ENCODE results near the gene TBX15.
"Not testable (repeated sequence)": the region's sequence is repeated elsewhere in the genome, so short reads cannot be mapped to it uniquely, and the experiment has no call there.

The TBX15 gene

DNA sequence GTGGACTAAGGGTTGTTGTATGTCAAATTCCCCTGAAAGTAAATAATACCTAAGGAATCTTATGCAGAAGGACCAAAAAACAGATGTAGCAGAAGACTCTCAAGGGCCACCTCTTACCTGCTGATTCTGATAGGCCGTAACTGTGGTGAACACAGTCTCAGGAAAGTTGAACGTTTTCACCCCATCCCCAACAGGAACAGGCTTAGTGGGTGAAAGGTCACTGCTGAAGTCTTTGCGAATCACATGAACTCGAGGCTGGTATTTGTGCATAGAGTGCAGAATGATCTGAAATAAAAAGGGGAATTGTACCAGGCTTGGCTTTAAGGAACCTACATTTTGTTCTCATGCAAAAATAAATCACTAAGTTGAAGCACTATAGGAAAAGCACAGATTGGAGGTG, 64.8 kb downstream of the TBX15 start:
- DNase-seq = no peak

DNA sequence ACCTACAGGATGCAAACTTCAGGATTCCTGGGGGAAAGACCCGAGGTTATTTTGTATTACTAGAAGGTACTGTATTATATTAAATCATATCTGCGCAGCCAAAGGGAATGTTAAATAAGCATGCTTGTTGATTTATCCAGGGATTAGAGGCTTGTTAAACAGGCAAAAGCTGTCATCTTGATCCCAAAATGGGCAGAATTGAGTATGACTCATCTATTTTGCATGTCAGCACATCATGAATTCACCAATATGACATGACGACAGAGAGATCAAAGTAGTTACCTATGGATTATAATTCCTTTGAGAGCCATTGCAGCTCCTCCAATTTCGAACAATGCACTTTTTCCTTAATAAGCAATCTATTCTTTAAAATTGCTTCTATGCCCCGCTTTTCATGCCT, 66.1 kb downstream of the TBX15 start:
- no peak for DNase-seq

DNA sequence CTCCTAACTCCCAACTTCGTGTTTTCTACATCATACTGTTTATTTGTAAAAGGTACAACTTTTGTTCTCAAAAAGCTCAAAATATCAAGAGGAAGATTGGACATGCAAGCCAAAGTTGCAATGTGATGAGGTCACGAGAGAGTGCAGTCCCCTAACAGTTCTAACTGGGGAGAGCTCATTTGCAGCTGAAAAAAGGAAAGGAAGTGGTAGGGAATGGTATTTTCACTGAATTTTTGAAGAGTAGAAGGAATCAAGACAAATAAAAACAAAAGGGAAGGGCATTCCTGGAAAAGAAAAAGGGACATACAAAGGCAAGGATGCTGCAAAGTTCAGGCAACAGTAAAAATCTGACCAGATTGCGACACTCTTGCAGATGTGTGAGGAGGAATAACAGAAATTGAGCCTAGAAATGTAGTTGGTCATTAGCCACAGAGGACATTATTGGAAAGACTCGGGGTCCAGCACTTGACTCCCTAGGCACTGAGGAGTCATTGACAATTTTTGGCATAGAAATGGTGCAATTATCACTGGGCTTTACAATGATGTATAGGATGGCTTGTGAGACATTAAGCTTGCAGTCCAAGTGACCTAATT, 67.9 kb downstream of the TBX15 start:
- no peak for DNase-seq

DNA sequence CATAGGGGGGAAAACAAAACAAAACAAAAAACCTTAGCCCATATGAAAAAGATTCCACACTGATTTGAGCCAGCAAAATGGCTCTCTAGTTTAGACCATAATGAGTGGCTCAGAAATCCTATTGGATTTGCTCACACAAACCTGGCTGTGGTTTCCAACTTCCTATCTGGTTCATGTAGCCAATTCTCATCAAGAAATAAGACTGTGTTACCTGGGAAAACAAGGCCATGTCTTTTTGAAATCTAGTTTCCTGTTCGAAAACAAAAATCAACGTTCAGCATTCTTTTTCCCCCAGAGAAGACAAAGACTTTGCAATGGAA, 69.2 kb downstream of the TBX15 start:
- no peak for DNase-seq

DNA sequence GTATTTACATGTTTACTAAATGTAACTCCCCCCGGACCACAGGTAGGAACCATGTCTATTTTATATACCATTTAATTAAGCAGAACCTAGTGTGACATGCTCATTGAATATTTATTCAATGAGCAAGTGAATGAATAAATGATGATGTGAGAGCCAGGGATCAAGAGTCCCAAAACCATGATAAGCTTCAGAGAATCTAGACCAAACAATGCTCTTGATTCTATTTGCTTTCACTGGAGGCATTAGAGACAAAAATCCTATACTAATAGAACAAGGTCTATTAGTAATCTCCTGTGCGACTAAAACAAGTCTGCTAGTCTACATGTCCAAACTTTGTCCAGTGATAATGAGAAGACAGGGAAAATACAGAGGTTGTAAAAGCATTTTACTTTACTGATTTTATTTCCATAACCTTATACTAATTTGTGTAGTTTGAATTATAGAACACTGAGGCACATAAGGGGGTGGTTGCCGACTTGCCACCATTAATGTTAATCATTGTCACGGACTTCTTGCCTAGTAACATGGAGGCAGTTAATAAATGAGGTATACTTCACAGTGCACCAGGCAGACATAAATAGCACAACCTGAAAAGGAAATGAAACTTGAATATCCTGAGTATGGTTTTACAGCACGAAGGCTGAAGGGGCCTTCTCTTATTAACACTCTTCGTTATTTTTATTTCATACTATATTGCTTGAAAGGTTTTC, 69.8 kb downstream of the TBX15 start:
- no peak for DNase-seq

DNA sequence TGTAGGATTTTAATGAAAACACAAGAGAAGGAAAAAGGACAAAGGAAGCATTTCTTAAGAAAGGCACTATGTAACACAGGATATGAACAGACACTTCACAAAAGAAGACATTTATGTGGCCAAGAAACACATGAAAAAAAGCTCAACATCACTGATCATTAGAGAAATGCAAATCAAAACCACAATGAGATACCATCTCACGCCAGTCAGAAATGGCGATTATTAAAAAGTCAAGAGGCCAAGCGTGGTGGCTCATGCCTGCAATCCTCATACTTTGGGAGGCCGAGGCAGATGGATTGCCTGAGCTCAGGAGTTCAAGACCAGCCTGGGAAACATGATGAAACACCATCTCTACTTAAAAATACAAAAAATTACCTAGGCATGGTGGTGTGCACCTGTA, 71.8 kb downstream of the TBX15 start:
- DNase-seq = not testable (repeated sequence)

GRCh38 chr1:118914379-118915161, 73.6 kb downstream of the TBX15 start:
- no peak for DNase-seq

DNA sequence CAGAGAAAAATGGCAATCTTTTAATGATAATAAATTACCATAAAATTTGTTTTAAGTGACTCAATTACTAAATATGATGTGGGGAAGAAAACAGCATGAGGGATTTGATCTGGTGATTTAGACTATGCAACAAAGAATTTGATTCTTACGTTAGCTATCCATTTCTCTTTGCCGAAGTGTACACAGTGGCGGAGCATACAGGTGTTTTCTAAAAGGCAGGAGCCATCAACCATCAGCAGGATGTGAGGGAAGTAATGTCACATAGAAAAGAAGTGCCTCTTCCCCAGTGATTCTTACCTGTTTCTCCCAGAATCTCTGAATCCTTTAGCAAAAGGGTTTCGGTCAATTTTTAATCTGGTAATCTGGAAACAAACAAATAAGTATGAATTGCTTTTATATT, 74.3 kb downstream of the TBX15 start:
- no peak for DNase-seq

- DNase-seq = no peak
These were observed 75.6 kb downstream of the TBX15 start for GRCh38 chr1:118912574-118912973.

GRCh38 chr1:118911571-118911970, 76.6 kb downstream of the TBX15 start:
- no peak for DNase-seq

DNA sequence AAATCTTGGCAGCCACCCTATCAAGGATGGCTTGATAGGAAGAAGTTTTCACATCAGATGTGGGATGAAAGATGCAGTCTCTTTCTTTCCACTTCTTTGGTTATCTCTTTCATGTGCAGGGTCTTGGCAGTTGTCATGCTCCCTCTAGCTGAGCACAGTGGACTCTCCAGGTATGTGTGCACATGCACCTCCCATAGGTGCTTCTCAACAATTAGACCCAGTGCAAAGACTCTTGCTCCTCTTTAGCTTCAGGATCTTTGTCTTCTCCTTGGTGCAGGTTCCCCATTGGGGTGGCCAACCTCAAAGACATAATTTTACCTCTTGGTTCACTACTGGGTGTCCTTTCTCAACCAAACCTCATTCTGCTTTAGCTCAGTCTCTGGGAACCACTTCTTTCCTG, 80.7 kb downstream of the TBX15 start:
- DNase-seq = no peak

DNA sequence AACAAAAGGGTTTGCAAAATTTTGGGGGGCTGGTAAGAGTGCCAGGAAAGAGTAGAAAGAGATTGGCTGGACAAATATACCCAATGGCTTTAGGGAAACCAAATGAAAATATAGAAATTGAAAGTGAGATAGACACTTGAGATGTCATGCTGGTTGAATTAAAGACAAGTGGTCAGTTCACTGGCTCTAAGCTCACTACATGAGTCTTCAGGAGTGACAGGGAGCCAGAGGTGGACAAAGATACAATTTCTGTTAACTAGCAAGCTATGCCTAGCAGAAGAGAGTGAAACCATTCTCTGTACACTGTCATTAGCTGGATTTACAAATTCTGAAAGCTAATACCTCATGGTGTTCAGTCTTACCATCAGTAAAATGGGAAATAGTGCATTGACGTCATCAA, 82.5 kb downstream of the TBX15 start:
- DNase-seq = no peak

DNA sequence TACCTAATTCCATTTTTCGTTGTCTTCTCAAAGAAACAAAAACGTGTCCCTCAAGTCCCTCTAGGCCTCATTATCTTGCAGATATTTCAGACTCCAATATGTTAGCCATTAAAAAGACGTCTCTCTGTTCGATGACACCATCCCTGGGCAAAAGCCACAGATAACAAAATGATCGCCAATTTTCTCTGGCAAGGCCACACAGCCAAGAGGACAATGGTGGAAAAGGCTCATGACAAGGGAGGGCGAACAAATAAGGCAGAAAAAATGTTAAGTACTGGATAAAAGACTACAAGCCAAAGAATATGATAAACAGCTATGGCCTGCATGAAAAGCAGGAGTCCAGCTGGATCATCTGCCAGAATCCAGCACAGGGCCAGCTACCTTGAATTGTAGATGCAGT, 82.9 kb downstream of the TBX15 start:
- no peak for DNase-seq

DNA sequence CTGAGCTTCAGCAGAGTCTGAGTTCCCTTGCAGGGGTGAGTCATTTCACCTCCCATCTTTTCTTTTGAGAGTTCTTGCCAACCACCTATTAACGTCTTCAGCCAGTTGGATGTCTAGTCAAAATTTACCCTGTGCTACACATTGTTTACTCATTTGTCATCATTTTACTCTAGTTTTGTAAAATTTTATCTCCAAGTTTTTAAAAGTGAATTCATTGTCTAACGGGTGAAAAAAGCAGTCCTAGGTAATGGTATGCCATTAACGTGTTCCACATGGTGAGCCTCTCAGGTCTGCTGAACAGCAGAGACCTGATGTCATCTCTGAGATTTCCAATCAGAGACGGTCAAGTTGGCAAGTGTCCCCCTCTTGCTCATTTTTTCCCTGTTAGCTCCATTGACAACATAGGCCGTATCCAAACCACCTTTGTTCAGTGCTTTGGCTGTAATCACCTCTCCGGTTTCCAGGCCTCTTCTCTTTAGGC, 85.4 kb downstream of the TBX15 start:
- DNase-seq = no peak

GRCh38 chr1:118902299-118902698, 85.8 kb downstream of the TBX15 start:
- no peak for DNase-seq

- DNase-seq = no peak
These were observed 87.3 kb downstream of the TBX15 start for GRCh38 chr1:118900643-118901440.

GRCh38 chr1:118899340-118899739, 88.8 kb downstream of the TBX15 start:
- no peak for DNase-seq

GRCh38 chr1:118898712-118899111, 89.4 kb downstream of the TBX15 start:
- DNase-seq = no peak

GRCh38 chr1:118896416-118896815, 91.7 kb downstream of the TBX15 start:
- DNase-seq = no peak

GRCh38 chr1:118894836-118895235, 93.3 kb downstream of the TBX15 start:
- DNase-seq = no peak

- no peak for DNase-seq
These were observed 97.2 kb downstream of the TBX15 start for GRCh38 chr1:118890851-118891384.

DNA sequence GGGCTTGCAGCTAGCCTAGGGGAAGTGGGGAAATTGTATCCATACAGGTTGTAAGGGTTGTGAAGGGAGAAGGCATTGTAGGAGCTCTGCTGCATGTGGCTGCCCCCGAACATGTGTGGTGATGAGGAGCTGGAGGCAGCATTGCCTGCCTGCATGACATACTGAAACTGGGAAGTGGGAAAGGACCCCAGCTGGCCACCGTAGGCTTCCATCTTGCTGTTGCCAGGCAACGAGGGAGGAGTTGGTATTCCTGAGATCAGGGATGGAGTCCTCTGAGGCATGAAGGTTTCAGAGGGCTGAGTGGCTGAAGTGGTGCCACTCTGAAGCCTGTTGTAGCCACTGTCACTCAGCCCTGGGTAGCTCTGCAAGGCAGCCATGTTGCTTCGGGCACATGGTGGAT, 103.2 kb downstream of the TBX15 start:
- no peak for DNase-seq

GRCh38 chr1:118881751-118882150, 106.4 kb downstream of the TBX15 start:
- no peak for DNase-seq

All from activated CD4-positive, alpha-beta T cell treated with anti-CD3 and anti-CD28 coated beads for 48 hours (primary cell).